Measurements from ENCODE around the gene FOXJ2. TPM values are rescaled to one million over a fixed set of nuclear protein-coding genes. Genes with fewer than 3 reads are reported as not detected.
A peak's percentile ranks its signal among the peaks of the same experiment; 100 is the strongest.
"Not testable (repeated sequence)": the region's sequence is repeated elsewhere in the genome, so short reads cannot be mapped to it uniquely, and the experiment has no call there.

The FOXJ2 gene
- total and polyA plus RNA-seq, 7 experiments from 2014 or later = 11.2 to 30.2 (median 24.0) TPM

- DNase-seq (no peak), ATAC-seq (no peak)
- no peaks in the 10 kb centered on the region for H3K27me3 Mint-ChIP-seq
- H3K36me3 Mint-ChIP-seq = peaks cover 4 to 26% (median 15%) of the 10 kb centered on the region in 5 donors
- H3K4me1 Mint-ChIP-seq = peaks cover 0 to 14% (median 4%) of the 10 kb centered on the region in 7 donors
- Histone ChIP-seq H3K27ac (ENCODE audit: low read depth, low read length) (no peak overlapping the region), H3K4me3 (ENCODE audit: low read length) (no peak overlapping the region), H3K4me1 (ENCODE audit: control insufficient read depth in 2 of 2, insufficient read depth in 2 of 2, low read length in 2 of 2) (no peaks in the 10 kb centered on the region), H3K36me3 (ENCODE audit: control insufficient read depth in 2 of 3, insufficient read depth in 3 of 3, low read length in 3 of 3) (peaks cover 0 to 17% (median under 1%) of the 10 kb centered on the region in 3 experiments), H3K9me3 (ENCODE audit: control insufficient read depth in 2 of 3, low read length in 3 of 3) (no peaks in the 10 kb centered on the region), H3K27me3 (ENCODE audit: control insufficient read depth in 2 of 2, insufficient read depth in 2 of 2, low read length in 2 of 2) (no peaks in the 10 kb centered on the region)
- no peak overlapping the region for H3K27ac Mint-ChIP-seq
- ChIA-PET CTCF (interaction anchor here (1.5 kb wide), 1 partner anchor 20 kb away, joined by 6 read pairs; no protein-coding TSS in a partner anchor), POLR2A (no interaction called here)
- intact Hi-C loops (cut with micrococcal nuclease) = no loop called here
- H3K9me3 Mint-ChIP-seq = no peaks in the 10 kb centered on the region
- H3K4me3 Mint-ChIP-seq = no peak overlapping the region
Measured at GRCh38 chr12:8058506-8058905, 26.0 kb downstream of the FOXJ2 start.

- H3K4me3 Mint-ChIP-seq = peak overlapping the region in 2 of 10 donors; percentile 10 to 26
- peaks cover 12 to 17% of the 10 kb centered on the region in 2 donors for H3K4me1 ChIP-seq (ENCODE audit: control insufficient read depth in 2 of 2, insufficient read depth in 2 of 2, low read length in 2 of 2)
Measured at GRCh38 chr12:8064131-8064530, 31.6 kb downstream of the FOXJ2 start.

GRCh38 chr12:8065991-8066594, 33.6 kb downstream of the FOXJ2 start, which contains the start of gene C3AR1:
Gene C3AR1 (minus strand): TSS chr12:8066359. CDS start chr12:8060185, 6,174 bp downstream.
- Histone ChIP-seq H3K27me3 (ENCODE audit: control insufficient read depth in 2 of 2, insufficient read depth in 2 of 2, low read length in 2 of 2) (no peaks in the 10 kb centered on the region), H3K27ac (ENCODE audit: low read depth, low read length) (peak within 1 kb of the TSS; percentile 61), H3K4me1 (ENCODE audit: control insufficient read depth in 2 of 2, insufficient read depth in 2 of 2, low read length in 2 of 2) (peaks cover 12 to 17% of the 10 kb centered on the region in 2 donors), H3K9me3 (ENCODE audit: control insufficient read depth in 2 of 3, low read length in 3 of 3) (no peaks in the 10 kb centered on the region), H3K4me3 (ENCODE audit: low read length) (peak within 1 kb of the TSS; percentile 5), H3K36me3 (ENCODE audit: control insufficient read depth in 2 of 3, insufficient read depth in 3 of 3, low read length in 3 of 3) (no peaks in the 10 kb centered on the region)
- DNase-seq (peak in 8 of 9 donors; percentile 35 to 70 (median 67)), ATAC-seq (peak; percentile 98)
- no peaks in the 10 kb centered on the region for H3K27me3 Mint-ChIP-seq
- H3K4me1 Mint-ChIP-seq = peaks cover 17 to 33% (median 26%) of the 10 kb centered on the region in 7 donors
- ChIA-PET CTCF (interaction anchor here (0.6 to 3.0 kb wide), 3 partner anchors 12 to 20 kb away, joined by 3 to 23 read pairs (median 7); no protein-coding TSS in a partner anchor), POLR2A (interaction anchor here (0.6 to 2.4 kb wide), 8 partner anchors 9 to 233 kb away, joined by 3 to 13 read pairs (median 4); no protein-coding TSS in a partner anchor)
- intact Hi-C loops (cut with micrococcal nuclease) = loop anchor here (1.0 kb wide), 3 partner anchors 12 to 20 kb away; partner anchors contain the start of gene NECAP1 (in 2 of the 2)
- peaks cover 0 to 5% (median 0%) of the 10 kb centered on the region in 5 donors for H3K36me3 Mint-ChIP-seq
- peak within 1 kb of the TSS; percentile 82 to 96 (median 90) for H3K27ac Mint-ChIP-seq
- H3K4me3 Mint-ChIP-seq = peak within 1 kb of the TSS; percentile 14 to 81 (median 48)
- H3K9me3 Mint-ChIP-seq = peaks cover 0 to 2% (median 0%) of the 10 kb centered on the region in 11 donors

More at GRCh38 chr12:8064131-8064530, 31.6 kb downstream of the FOXJ2 start:
- POLR2A ChIA-PET = interaction anchor here (0.8 to 1.0 kb wide), 2 partner anchors 18 to 37 kb away, joined by 4 to 7 read pairs; no protein-coding TSS in a partner anchor
- H3K27me3 Mint-ChIP-seq = no peaks in the 10 kb centered on the region
- H3K4me1 Mint-ChIP-seq = peaks cover 17 to 29% (median 26%) of the 10 kb centered on the region in 7 donors
- peaks cover 0 to 2% (median 0%) of the 10 kb centered on the region in 11 donors for H3K9me3 Mint-ChIP-seq
- H3K36me3 ChIP-seq (ENCODE audit: control insufficient read depth in 2 of 3, insufficient read depth in 3 of 3, low read length in 3 of 3) = no peaks in the 10 kb centered on the region
- ATAC-seq (no peak), DNase-seq (no peak)
- no peak overlapping the region for H3K27ac ChIP-seq (ENCODE audit: low read depth, low read length)
- H3K4me3 ChIP-seq (ENCODE audit: low read length) = no peak overlapping the region
- H3K9me3 ChIP-seq (ENCODE audit: control insufficient read depth in 2 of 3, low read length in 3 of 3) = no peaks in the 10 kb centered on the region
- CTCF ChIA-PET = no interaction called here
- H3K36me3 Mint-ChIP-seq = peaks cover 0 to 10% (median 0%) of the 10 kb centered on the region in 5 donors
- peak overlapping the region in 3 of 9 donors; percentile 30 to 90 (median 89) for H3K27ac Mint-ChIP-seq
- H3K27me3 ChIP-seq (ENCODE audit: control insufficient read depth in 2 of 2, insufficient read depth in 2 of 2, low read length in 2 of 2) = no peaks in the 10 kb centered on the region
- intact Hi-C loops (cut with micrococcal nuclease) = no loop called here

GRCh38 chr12:8069582-8069981, 37.1 kb downstream of the FOXJ2 start:
- ChIA-PET POLR2A (interaction anchor here (0.7 to 1.4 kb wide), 5 partner anchors 8 to 42 kb away, joined by 3 to 4 read pairs (median 3); no protein-coding TSS in a partner anchor), CTCF (interaction anchor here (1.0 kb wide), 1 partner anchor 8 kb away, joined by 5 read pairs; no protein-coding TSS in a partner anchor)
- intact Hi-C loops (cut with micrococcal nuclease) = no loop called here

GRCh38 chr12:8071820-8072219, 39.3 kb downstream of the FOXJ2 start:
- intact Hi-C loops (cut with micrococcal nuclease); POLR2A ChIA-PET; H3K4me1 Mint-ChIP-seq; H3K4me1 ChIP-seq (ENCODE audit: control insufficient read depth in 2 of 2, insufficient read depth in 2 of 2, low read length in 2 of 2); H3K27me3 Mint-ChIP-seq; H3K36me3 Mint-ChIP-seq; DNase-seq; H3K4me3 ChIP-seq (ENCODE audit: low read length); H3K9me3 ChIP-seq (ENCODE audit: control insufficient read depth in 2 of 3, low read length in 3 of 3); H3K36me3 ChIP-seq (ENCODE audit: control insufficient read depth in 2 of 3, insufficient read depth in 3 of 3, low read length in 3 of 3); H3K4me3 Mint-ChIP-seq; H3K27ac ChIP-seq (ENCODE audit: low read depth, low read length); H3K27me3 ChIP-seq (ENCODE audit: control insufficient read depth in 2 of 2, insufficient read depth in 2 of 2, low read length in 2 of 2); ATAC-seq; H3K9me3 Mint-ChIP-seq: not testable (repeated sequence)
- peak overlapping the region in 2 of 9 donors; percentile 22 to 28 for H3K27ac Mint-ChIP-seq
- CTCF ChIA-PET = interaction anchor here (1.2 kb wide), 1 partner anchor 26 kb away, joined by 4 read pairs; no protein-coding TSS in a partner anchor

More at GRCh38 chr12:8069582-8069981, 37.1 kb downstream of the FOXJ2 start:
- Histone ChIP-seq H3K27me3 (ENCODE audit: control insufficient read depth in 2 of 2, insufficient read depth in 2 of 2, low read length in 2 of 2) (no peaks in the 10 kb centered on the region), H3K9me3 (ENCODE audit: control insufficient read depth in 2 of 3, low read length in 3 of 3) (no peaks in the 10 kb centered on the region), H3K36me3 (ENCODE audit: control insufficient read depth in 2 of 3, insufficient read depth in 3 of 3, low read length in 3 of 3) (no peaks in the 10 kb centered on the region), H3K4me3 (ENCODE audit: low read length) (no peak overlapping the region), H3K27ac (ENCODE audit: low read depth, low read length) (no peak overlapping the region), H3K4me1 (ENCODE audit: control insufficient read depth in 2 of 2, insufficient read depth in 2 of 2, low read length in 2 of 2) (peaks cover 12 to 17% of the 10 kb centered on the region in 2 donors)
- H3K9me3 Mint-ChIP-seq = peaks cover 0 to 2% (median 0%) of the 10 kb centered on the region in 11 donors
- DNase-seq (no peak), ATAC-seq (no peak)
- H3K36me3 Mint-ChIP-seq = peaks cover 0 to 2% (median 0%) of the 10 kb centered on the region in 5 donors
- H3K27me3 Mint-ChIP-seq = peaks cover 0 to 1% (median 0%) of the 10 kb centered on the region in 5 donors
- peak overlapping the region in 2 of 9 donors; percentile 26 to 63 for H3K27ac Mint-ChIP-seq
- peaks cover 17 to 29% (median 22%) of the 10 kb centered on the region in 7 donors for H3K4me1 Mint-ChIP-seq
- no peak overlapping the region for H3K4me3 Mint-ChIP-seq

- peaks cover 9 to 32% of the 10 kb centered on the region in 2 donors for H3K4me1 ChIP-seq (ENCODE audit: control insufficient read depth in 2 of 2, insufficient read depth in 2 of 2, low read length in 2 of 2)
- ATAC-seq = no peak
- no peaks in the 10 kb centered on the region for H3K27me3 ChIP-seq (ENCODE audit: control insufficient read depth in 2 of 2, insufficient read depth in 2 of 2, low read length in 2 of 2)
- Mint-ChIP-seq H3K4me3 (no peak overlapping the region), H3K4me1 (peaks cover 11 to 42% (median 29%) of the 10 kb centered on the region in 7 donors), H3K9me3 (no peaks in the 10 kb centered on the region), H3K27me3 (peaks cover 0 to 2% (median 0%) of the 10 kb centered on the region in 5 donors), H3K36me3 (no peaks in the 10 kb centered on the region), H3K27ac (no peak overlapping the region)
- H3K9me3 ChIP-seq (ENCODE audit: control insufficient read depth in 2 of 3, low read length in 3 of 3) = no peaks in the 10 kb centered on the region
- H3K4me3 ChIP-seq (ENCODE audit: low read length) = no peak overlapping the region
- no peaks in the 10 kb centered on the region for H3K36me3 ChIP-seq (ENCODE audit: control insufficient read depth in 2 of 3, insufficient read depth in 3 of 3, low read length in 3 of 3)
- DNase-seq = no peak
- CTCF ChIA-PET = interaction anchor here (1.2 to 7.8 kb wide), 3 partner anchors 30 to 216 kb away, joined by 4 to 158 read pairs (median 4); no protein-coding TSS in a partner anchor
- intact Hi-C loops (cut with micrococcal nuclease) = no loop called here
- POLR2A ChIA-PET = interaction anchor here (1.3 to 10.0 kb wide), 4 partner anchors 9 to 49 kb away, joined by 3 to 178 read pairs (median 8); partner anchors contain the start of genes C3AR1 and FOXJ2
- no peak overlapping the region for H3K27ac ChIP-seq (ENCODE audit: low read depth, low read length)
Measured at GRCh38 chr12:8075935-8076334, 43.4 kb downstream of the FOXJ2 start.

Data from naive thymus-derived CD4-positive, alpha-beta T cell (primary cell).